A673 (cell line): ENCODE results near the gene MRPL37. TPM values are rescaled to one million over a fixed set of nuclear protein-coding genes. Genes with fewer than 3 reads are reported as not detected.

ENCODE experiments used
- BruUV-seq: library from RNA; stranded (reverse); fragments of 400-500 nt; replicated peaks from 2 replicates; lab custom pipeline; 2021; lab: Mats Ljungman, UMichigan
- CTCF ChIA-PET: fragments of 300-600 bp; sonication (Branson Sonifier 250); formaldehyde crosslinking; loops from one replicate; lab custom pipeline; 2022; ENCODE audit warnings: antibody characterized with exemption; lab: Charles Lee
- POLR2A ChIA-PET: fragments of 300-600 bp; sonication (Branson Sonifier 250); formaldehyde crosslinking; loops from one replicate; lab custom pipeline; 2022; ENCODE audit warnings: antibody characterized with exemption; ENCODE audit not compliant: low non-redundant PET; lab: Charles Lee
- DNase-seq: peaks from one replicate; pipeline ENCODE4 v3.0.0-alpha.2; 2015; ENCODE audit warnings: low spot score
- H3K27ac ChIP-seq: fragments of 200-600 bp; sonication (generic); 2 replicates; pipeline ENCODE4 v1.5.1; 2016; ENCODE audit warnings: mixed run types, low read depth, mild to moderate bottlenecking, mixed read lengths, antibody characterized with exemption, low read length; ENCODE audit not compliant: poor library complexity, severe bottlenecking
- H3K27me3 ChIP-seq: fragments of 200-600 bp; sonication (generic); replicated peaks from 2 replicates; pipeline ENCODE4 v1.6.1; 2017; ENCODE audit warnings: mixed run types, low read depth, mild to moderate bottlenecking, mixed read lengths, antibody characterized with exemption, low read length; ENCODE audit not compliant: insufficient read depth, poor library complexity
- H3K36me3 ChIP-seq: fragments of 200-600 bp; sonication (generic); 2 replicates; pipeline ENCODE4 v1.6.1; 2016; ENCODE audit warnings: mixed run types, mild to moderate bottlenecking, mixed read lengths, antibody characterized with exemption, low read length; ENCODE audit not compliant: insufficient read depth, poor library complexity, severe bottlenecking
- H3K4me1 ChIP-seq: fragments of 200-600 bp; sonication (generic); 2 replicates; pipeline ENCODE4 v1.6.1; 2017; ENCODE audit warnings: mixed run types, mild to moderate bottlenecking, mixed read lengths, antibody characterized with exemption, low read length; ENCODE audit not compliant: insufficient read depth, poor library complexity, severe bottlenecking
- H3K4me3 ChIP-seq: fragments of 200-600 bp; sonication (generic); 2 replicates; pipeline ENCODE4 v1.5.1; 2016; ENCODE audit warnings: low read depth, mixed run types, mild to moderate bottlenecking, mixed read lengths, low read length; ENCODE audit not compliant: poor library complexity, severe bottlenecking
- H3K9me3 ChIP-seq: fragments of 200-600 bp; sonication (generic); 2 replicates; pipeline ENCODE4 v1.6.1; 2016; ENCODE audit warnings: mixed run types, low read depth, mild to moderate bottlenecking, mixed read lengths, antibody characterized with exemption, low read length; ENCODE audit not compliant: poor library complexity, severe bottlenecking
- CTCF ChIP-seq: fragments of 300-800, 200-600 bp; sonication (generic); conservative IDR thresholded peaks from 2 replicates; pipeline ENCODE4 v1.5.1; 2017; ENCODE audit warnings: low read depth, mild to moderate bottlenecking, antibody characterized with exemption, low read length, moderate library complexity, mixed read lengths
- EZH2 ChIP-seq: fragments of 200-600 bp; sonication (generic); IDR thresholded peaks from 2 replicates; pipeline ENCODE4 v1.6.1; 2017; ENCODE audit warnings: borderline replicate concordance, low read depth, mild to moderate bottlenecking, mixed read lengths, antibody characterized with exemption, low read length; ENCODE audit not compliant: poor library complexity, severe bottlenecking
- intact Hi-C: fragments of 100-400 bp; cut with micrococcal nuclease; formaldehyde crosslinking; loops from one replicate; pipeline ENCODE4 v1.10.0; 2022; ENCODE audit not compliant: unreplicated experiment
- total RNA-seq: library from RNA; stranded (reverse); gene quantifications from 2 replicates; pipeline ENCODE4 v1.2.3, GENCODE V29; 2021

MRPL37 gene
- total RNA-seq, 1 experiment from 2014 or later = 90.3 TPM

GRCh38 chr1:54178296-54179070 lies 21.5 kb upstream of the MRPL37 start:
- CTCF ChIA-PET = interaction anchor here (0.6 kb wide), 1 partner anchor 18 kb away, joined by 3 read pairs; no protein-coding TSS in a partner anchor
- no peak for DNase-seq

GRCh38 chr1:54180701-54181360 lies 19.1 kb upstream of the MRPL37 start:
- CTCF ChIA-PET = interaction anchor here (0.5 to 1.3 kb wide), 2 partner anchors 160 to 308 kb away, joined by 4 to 12 read pairs; no protein-coding TSS in a partner anchor
- no peak for TF ChIP-seq CTCF
- TF ChIP-seq EZH2 = no peak
- intact Hi-C loops = no loop called here
- no peak overlapping the region for H3K4me3 ChIP-seq
- POLR2A ChIA-PET = no interaction called here
- no peak overlapping the region for H3K27ac ChIP-seq
- DNase-seq = no peak
- BruUV-seq = no TSS peak
- no peaks in the 10 kb centered on the region for H3K4me1 ChIP-seq
- H3K9me3 ChIP-seq = no peaks in the 10 kb centered on the region
- H3K27me3 ChIP-seq = no peaks in the 10 kb centered on the region
- no peaks in the 10 kb centered on the region for H3K36me3 ChIP-seq

More at GRCh38 chr1:54178296-54179070, 21.5 kb upstream of the MRPL37 start:
- Histone ChIP-seq H3K36me3 (no peaks in the 10 kb centered on the region), H3K4me3 (no peak overlapping the region), H3K27ac (no peak overlapping the region), H3K27me3 (no peaks in the 10 kb centered on the region), H3K4me1 (no peaks in the 10 kb centered on the region), H3K9me3 (no peaks in the 10 kb centered on the region)
- TF ChIP-seq CTCF (no peak), EZH2 (no peak)
- no TSS peak for BruUV-seq
- POLR2A ChIA-PET = no interaction called here
- intact Hi-C loops = no loop called here

GRCh38 chr1:54186056-54186455 lies 13.9 kb upstream of the MRPL37 start:
- intact Hi-C loops = no loop called here

More at GRCh38 chr1:54186056-54186455, 13.9 kb upstream of the MRPL37 start:
- Histone ChIP-seq H3K27me3 (no peaks in the 10 kb centered on the region), H3K27ac (no peak overlapping the region), H3K9me3 (no peaks in the 10 kb centered on the region), H3K4me1 (no peaks in the 10 kb centered on the region), H3K36me3 (no peaks in the 10 kb centered on the region), H3K4me3 (no peak overlapping the region)
- ChIA-PET POLR2A (no interaction called here), CTCF (no interaction called here)
- TF ChIP-seq EZH2 = no peak
- no peak for TF ChIP-seq CTCF
- no TSS peak for BruUV-seq
- no peak for DNase-seq
